Measurements from ENCODE around the gene TNFSF12. TPM values are rescaled to one million over a fixed set of nuclear protein-coding genes. Genes with fewer than 3 reads are reported as not detected.
A peak's percentile ranks its signal among the peaks of the same experiment; 100 is the strongest.

Gene TNFSF12
- total and polyA plus RNA-seq, 9 of the 15 experiments (the other 6 are each of a cell fraction or from before 2014, with no cell fraction given) = 0.03 to 0.95 (median 0.19) TPM; not detected in 3

DNA sequence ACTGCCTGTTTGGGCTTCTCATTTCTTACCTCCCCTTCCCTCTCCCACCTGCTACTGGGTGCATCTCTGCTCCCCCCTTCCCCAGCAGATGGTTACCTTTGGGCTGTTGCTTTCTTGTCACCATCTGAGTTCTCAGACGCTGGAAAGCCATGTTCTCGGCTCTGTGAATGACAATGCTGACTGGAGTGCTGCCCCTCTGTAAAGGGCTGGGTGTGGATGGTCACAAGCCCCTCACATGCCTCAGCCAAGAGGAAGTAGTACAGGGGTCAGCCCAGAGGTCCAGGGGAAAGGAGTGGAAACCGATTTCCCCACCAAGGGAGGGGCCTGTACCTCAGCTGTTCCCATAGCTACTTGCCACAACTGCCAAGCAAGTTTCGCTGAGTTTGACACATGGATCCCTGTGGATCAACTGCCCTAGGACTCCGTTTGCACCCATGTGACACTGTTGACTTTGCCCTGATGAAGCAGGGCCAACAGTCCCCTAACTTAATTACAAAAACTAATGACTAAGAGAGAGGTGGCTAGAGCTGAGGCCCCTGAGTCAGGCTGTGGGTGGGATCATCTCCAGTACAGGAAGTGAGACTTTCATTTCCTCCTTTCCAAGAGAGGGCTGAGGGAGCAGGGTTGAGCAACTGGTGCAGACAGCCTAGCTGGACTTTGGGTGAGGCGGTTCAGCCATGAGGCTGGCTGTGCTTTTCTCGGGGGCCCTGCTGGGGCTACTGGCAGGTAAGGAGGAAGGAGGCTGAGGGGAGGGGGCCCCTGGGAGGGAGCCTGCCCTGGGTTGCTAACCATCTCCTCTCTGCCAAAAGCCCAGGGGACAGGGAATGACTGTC lies 30.4 kb downstream of the TNFSF12 start, which contains the start of gene CD68 (continued):
- TF ChIP-seq, protein P1, sequence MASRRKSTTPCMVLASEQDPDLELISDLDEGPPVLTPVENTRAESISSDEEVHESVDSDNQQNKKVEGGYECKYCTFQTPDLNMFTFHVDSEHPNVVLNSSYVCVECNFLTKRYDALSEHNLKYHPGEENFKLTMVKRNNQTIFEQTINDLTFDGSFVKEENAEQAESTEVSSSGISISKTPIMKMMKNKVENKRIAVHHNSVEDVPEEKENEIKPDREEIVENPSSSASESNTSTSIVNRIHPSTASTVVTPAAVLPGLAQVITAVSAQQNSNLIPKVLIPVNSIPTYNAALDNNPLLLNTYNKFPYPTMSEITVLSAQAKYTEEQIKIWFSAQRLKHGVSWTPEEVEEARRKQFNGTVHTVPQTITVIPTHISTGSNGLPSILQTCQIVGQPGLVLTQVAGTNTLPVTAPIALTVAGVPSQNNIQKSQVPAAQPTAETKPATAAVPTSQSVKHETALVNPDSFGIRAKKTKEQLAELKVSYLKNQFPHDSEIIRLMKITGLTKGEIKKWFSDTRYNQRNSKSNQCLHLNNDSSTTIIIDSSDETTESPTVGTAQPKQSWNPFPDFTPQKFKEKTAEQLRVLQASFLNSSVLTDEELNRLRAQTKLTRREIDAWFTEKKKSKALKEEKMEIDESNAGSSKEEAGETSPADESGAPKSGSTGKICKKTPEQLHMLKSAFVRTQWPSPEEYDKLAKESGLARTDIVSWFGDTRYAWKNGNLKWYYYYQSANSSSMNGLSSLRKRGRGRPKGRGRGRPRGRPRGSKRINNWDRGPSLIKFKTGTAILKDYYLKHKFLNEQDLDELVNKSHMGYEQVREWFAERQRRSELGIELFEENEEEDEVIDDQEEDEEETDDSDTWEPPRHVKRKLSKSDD (conservative IDR thresholded peaks at IDR 0.05; ENCODE audit: low read length) = no peak
- TF ChIP-seq SMARCA4 (IDR thresholded peaks at IDR 0.05) = no peak
- TF ChIP-seq, protein P2, sequence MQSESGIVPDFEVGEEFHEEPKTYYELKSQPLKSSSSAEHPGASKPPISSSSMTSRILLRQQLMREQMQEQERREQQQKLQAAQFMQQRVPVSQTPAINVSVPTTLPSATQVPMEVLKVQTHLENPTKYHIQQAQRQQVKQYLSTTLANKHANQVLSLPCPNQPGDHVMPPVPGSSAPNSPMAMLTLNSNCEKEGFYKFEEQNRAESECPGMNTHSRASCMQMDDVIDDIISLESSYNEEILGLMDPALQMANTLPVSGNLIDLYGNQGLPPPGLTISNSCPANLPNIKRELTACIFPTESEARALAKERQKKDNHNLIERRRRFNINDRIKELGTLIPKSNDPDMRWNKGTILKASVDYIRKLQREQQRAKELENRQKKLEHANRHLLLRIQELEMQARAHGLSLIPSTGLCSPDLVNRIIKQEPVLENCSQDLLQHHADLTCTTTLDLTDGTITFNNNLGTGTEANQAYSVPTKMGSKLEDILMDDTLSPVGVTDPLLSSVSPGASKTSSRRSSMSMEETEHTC (IDR thresholded peaks at IDR 0.05) = peak; percentile 52; the same call in 1 of the 2 replicates
- TF ChIP-seq, protein P3, sequence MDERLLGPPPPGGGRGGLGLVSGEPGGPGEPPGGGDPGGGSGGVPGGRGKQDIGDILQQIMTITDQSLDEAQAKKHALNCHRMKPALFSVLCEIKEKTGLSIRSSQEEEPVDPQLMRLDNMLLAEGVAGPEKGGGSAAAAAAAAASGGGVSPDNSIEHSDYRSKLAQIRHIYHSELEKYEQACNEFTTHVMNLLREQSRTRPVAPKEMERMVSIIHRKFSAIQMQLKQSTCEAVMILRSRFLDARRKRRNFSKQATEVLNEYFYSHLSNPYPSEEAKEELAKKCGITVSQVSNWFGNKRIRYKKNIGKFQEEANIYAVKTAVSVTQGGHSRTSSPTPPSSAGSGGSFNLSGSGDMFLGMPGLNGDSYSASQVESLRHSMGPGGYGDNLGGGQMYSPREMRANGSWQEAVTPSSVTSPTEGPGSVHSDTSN (CRISPR knock-in tag; IDR thresholded peaks at IDR 0.05; ENCODE audit: low read depth) = no peak
- TF ChIP-seq, protein P3 (tag; conservative IDR thresholded peaks at IDR 0.05; ENCODE audit: low read depth) = no peak
- TF ChIP-seq ELF1 (tag; IDR thresholded peaks at IDR 0.05) = peak; percentile 41; the same call in 1 of the 2 replicates
- TF ChIP-seq NFE2 (IDR thresholded peaks at IDR 0.05; ENCODE audit: low read depth) = peak; percentile 5; the same call in 1 of the 2 replicates
- peak; percentile 71; the same call in 1 of the 2 replicates for TF ChIP-seq RHOXF2B (CRISPR knock-in tag; conservative IDR thresholded peaks at IDR 0.05)
- TF ChIP-seq ZFPM2 (CRISPR knock-in tag; IDR thresholded peaks at IDR 0.05) = peak; percentile 57; the same call in 1 of the 2 replicates
- 0 out of 2 replicates have a peak, but pooled peaks have one; percentile 21 for TF ChIP-seq PHTF2 (CRISPR knock-in tag; IDR thresholded peaks at IDR 0.05)
- TF ChIP-seq MXI1 (IDR thresholded peaks at IDR 0.05; ENCODE audit: low read depth, low read length) = peak; percentile 88
- TF ChIP-seq, protein P4, sequence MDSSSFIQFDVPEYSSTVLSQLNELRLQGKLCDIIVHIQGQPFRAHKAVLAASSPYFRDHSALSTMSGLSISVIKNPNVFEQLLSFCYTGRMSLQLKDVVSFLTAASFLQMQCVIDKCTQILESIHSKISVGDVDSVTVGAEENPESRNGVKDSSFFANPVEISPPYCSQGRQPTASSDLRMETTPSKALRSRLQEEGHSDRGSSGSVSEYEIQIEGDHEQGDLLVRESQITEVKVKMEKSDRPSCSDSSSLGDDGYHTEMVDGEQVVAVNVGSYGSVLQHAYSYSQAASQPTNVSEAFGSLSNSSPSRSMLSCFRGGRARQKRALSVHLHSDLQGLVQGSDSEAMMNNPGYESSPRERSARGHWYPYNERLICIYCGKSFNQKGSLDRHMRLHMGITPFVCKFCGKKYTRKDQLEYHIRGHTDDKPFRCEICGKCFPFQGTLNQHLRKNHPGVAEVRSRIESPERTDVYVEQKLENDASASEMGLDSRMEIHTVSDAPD (CRISPR knock-in tag; IDR thresholded peaks at IDR 0.05) = no peak
- TF ChIP-seq NFRKB (IDR thresholded peaks at IDR 0.05; ENCODE audit: low read depth) = no peak
- TF ChIP-seq ZNF197 (CRISPR knock-in tag; IDR thresholded peaks at IDR 0.05; ENCODE audit: low read depth) = 0 out of 2 replicates have a peak, but pooled peaks have one; percentile 49
- TF ChIP-seq GABPA (tag; conservative IDR thresholded peaks at IDR 0.05; ENCODE audit: low read depth) = peak; percentile 68
- TF ChIP-seq, protein P5, sequence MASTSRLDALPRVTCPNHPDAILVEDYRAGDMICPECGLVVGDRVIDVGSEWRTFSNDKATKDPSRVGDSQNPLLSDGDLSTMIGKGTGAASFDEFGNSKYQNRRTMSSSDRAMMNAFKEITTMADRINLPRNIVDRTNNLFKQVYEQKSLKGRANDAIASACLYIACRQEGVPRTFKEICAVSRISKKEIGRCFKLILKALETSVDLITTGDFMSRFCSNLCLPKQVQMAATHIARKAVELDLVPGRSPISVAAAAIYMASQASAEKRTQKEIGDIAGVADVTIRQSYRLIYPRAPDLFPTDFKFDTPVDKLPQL (IDR thresholded peaks at IDR 0.05; ENCODE audit: extremely low read depth, insufficient read length) = no peak
- no peak for TF ChIP-seq ZFP36 (IDR thresholded peaks at IDR 0.05; ENCODE audit: low read depth, low read length, partially characterized antibody)
- TF ChIP-seq GABPB1 (CRISPR knock-in tag; IDR thresholded peaks at IDR 0.05) = peak; percentile 12; the same call in 1 of the 2 replicates
